Measurements from ENCODE around the gene OR2F1. TPM values are rescaled to one million over a fixed set of nuclear protein-coding genes. Genes with fewer than 3 reads are reported as not detected.
A peak's percentile ranks its signal among the peaks of the same experiment; 100 is the strongest.

Gene OR2F1
- total RNA-seq (2014; rRNA removed) (not detected in 2 replicates), Bru-seq, nascent RNA (not detected), BruChase-seq, experiment 1, labeled RNA remaining after a 6-hour chase (not detected), BruChase-seq, experiment 2, labeled RNA remaining after a 2-hour chase (percentile 7 among the genes with signal in this experiment)
- long read RNA-seq = 0 reads

DNA sequence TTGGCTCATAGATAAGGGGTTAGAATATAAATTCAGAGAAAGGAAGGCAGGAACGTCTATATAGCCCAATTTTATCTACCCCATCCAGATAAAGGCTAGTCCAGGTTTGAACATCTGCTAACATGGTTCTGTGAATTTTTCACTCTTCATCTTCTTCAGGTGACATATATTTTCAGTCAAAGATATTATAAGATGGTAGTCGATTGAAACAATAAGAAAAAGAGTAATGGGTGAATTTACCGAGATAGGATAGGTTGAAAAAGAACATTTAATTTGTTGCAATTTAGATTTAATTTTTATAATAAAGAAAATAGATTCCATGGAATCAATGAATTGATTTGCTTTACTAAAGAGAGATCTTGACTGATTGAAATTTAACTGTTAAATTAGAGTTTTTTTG is at the start of gene OR2F1:
Gene OR2F1 (plus strand): TSS at position 301 of the 400 bp plus-strand sequence. CDS start 5,127 bp downstream, outside the sequence.
- Histone ChIP-seq H3K9me3 (ENCODE audit: low read length) (no peaks in the 10 kb centered on the region), H3K4me1 (ENCODE audit: insufficient read depth, low read length) (no peaks in the 10 kb centered on the region), H3K36me3 (ENCODE audit: low read depth, low read length) (no peaks in the 10 kb centered on the region), H2AFZ (ENCODE audit: low read length) (no peak within 1 kb of the TSS), H3K9me2 (replicated peaks; ENCODE audit: low read length) (no peaks in the 10 kb centered on the region), H3K27me3 (ENCODE audit: low read length) (peaks cover 12% of the 10 kb centered on the region), H3K9ac (ENCODE audit: low read length) (no peak within 1 kb of the TSS), H3K4me2 (ENCODE audit: low read length) (no peak within 1 kb of the TSS), H4K20me1 (ENCODE audit: low read length) (no peaks in the 10 kb centered on the region), H3K27ac (ENCODE audit: low read length) (no peak within 1 kb of the TSS), H3K79me2 (ENCODE audit: low read length) (no peaks in the 10 kb centered on the region), H3K4me3 (ENCODE audit: low read length) (no peak within 1 kb of the TSS), H3F3A (ENCODE audit: low read length, unreplicated experiment) (no peaks in the 10 kb centered on the region)
- ATAC-seq (no peak), DNase-seq (no peak)
- CTCF ChIA-PET = no interaction called here
- intact Hi-C loops (cut with micrococcal nuclease) = no loop called here
- no TSS peak for BruUV-seq (replicated peaks)
- TF ChIP-seq CTCF (conservative IDR thresholded peaks at IDR 0.05; ENCODE audit: low read depth, low read length) (no peak), EZH2phosphoT487 (IDR thresholded peaks at IDR 0.05; ENCODE audit: borderline replicate concordance, low read length) (no peak)
- POLR2A ChIA-PET (ENCODE audit: unreplicated experiment) = no interaction called here

DNA sequence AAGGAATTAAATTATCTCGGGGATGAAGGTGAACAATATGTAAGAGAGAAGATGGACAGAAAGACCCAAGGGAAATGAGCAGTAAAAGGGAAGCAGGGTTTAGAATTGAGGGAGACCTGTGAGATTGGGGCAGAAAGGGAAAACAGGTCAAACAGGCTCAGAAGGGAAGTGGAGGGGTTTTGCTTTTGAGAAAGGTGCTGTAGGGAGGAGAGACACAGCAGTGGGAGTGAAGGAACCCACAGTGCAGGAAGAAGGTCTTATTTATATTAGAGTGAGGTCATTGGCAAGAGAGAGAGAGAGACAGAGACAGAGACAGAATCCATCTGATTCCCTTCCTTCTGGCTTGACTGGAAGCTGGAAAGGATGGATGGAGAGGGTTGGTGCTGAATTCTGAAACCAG is 49.1 kb upstream of the OR2F1 start:
- Histone ChIP-seq H3K27ac (ENCODE audit: low read length) (no peak overlapping the region), H3K27me3 (ENCODE audit: low read length) (no peaks in the 10 kb centered on the region), H3F3A (ENCODE audit: low read length, unreplicated experiment) (no peaks in the 10 kb centered on the region), H4K20me1 (ENCODE audit: low read length) (no peaks in the 10 kb centered on the region), H3K79me2 (ENCODE audit: low read length) (peaks cover 7% of the 10 kb centered on the region), H3K36me3 (ENCODE audit: low read depth, low read length) (no peaks in the 10 kb centered on the region), H3K4me3 (ENCODE audit: low read length) (no peak overlapping the region), H3K4me2 (ENCODE audit: low read length) (no peak overlapping the region), H3K9ac (ENCODE audit: low read length) (no peak overlapping the region), H3K4me1 (ENCODE audit: insufficient read depth, low read length) (peaks cover 6% of the 10 kb centered on the region), H2AFZ (ENCODE audit: low read length) (no peak overlapping the region), H3K9me2 (replicated peaks; ENCODE audit: low read length) (no peaks in the 10 kb centered on the region), H3K9me3 (ENCODE audit: low read length) (no peaks in the 10 kb centered on the region)
- peak; percentile 18 for DNase-seq
- no TSS peak for BruUV-seq (replicated peaks)
- ChIA-PET POLR2A (ENCODE audit: unreplicated experiment) (no interaction called here), CTCF (interaction anchor here (0.6 kb wide), 1 partner anchor 290 kb away, joined by 3 read pairs; no protein-coding TSS in a partner anchor)
- no peak for TF ChIP-seq CTCF (conservative IDR thresholded peaks at IDR 0.05; ENCODE audit: low read depth, low read length)
- no peak for TF ChIP-seq EZH2 (IDR thresholded peaks at IDR 0.05; ENCODE audit: low read length, unreplicated experiment)
- TF ChIP-seq EZH2phosphoT487 (IDR thresholded peaks at IDR 0.05; ENCODE audit: borderline replicate concordance, low read length) = no peak
- intact Hi-C loops (cut with micrococcal nuclease) = no loop called here
- ATAC-seq = no peak

DNA sequence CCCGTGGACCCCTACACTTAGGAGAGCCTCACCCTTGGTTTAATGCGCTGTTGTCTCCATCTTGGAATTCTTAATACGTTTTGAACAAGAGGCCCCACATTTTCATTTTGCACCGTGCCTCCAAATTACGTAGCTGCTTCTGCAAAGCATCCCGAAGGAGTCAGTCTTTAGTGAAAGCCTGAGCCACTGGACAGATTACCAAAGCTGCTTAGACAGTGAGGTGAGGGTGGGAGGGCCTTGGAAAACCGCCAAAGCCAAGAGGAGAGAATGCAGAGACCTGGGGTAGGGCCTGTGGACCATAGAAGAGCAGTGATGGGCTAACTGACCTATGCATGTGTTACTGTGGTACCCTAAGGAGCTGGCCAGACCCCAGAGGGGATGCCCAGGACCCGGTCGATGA is 48.5 kb upstream of the OR2F1 start:
- Histone ChIP-seq H3K9me3 (ENCODE audit: low read length) (no peaks in the 10 kb centered on the region), H3K27me3 (ENCODE audit: low read length) (no peaks in the 10 kb centered on the region), H3K36me3 (ENCODE audit: low read depth, low read length) (no peaks in the 10 kb centered on the region), H3F3A (ENCODE audit: low read length, unreplicated experiment) (no peaks in the 10 kb centered on the region), H4K20me1 (ENCODE audit: low read length) (no peaks in the 10 kb centered on the region), H2AFZ (ENCODE audit: low read length) (no peak overlapping the region), H3K4me1 (ENCODE audit: insufficient read depth, low read length) (no peaks in the 10 kb centered on the region), H3K4me3 (ENCODE audit: low read length) (no peak overlapping the region), H3K9ac (ENCODE audit: low read length) (no peak overlapping the region), H3K9me2 (replicated peaks; ENCODE audit: low read length) (no peaks in the 10 kb centered on the region), H3K79me2 (ENCODE audit: low read length) (peaks cover under 1% of the 10 kb centered on the region), H3K27ac (ENCODE audit: low read length) (no peak overlapping the region), H3K4me2 (ENCODE audit: low read length) (no peak overlapping the region)
- intact Hi-C loops (cut with micrococcal nuclease) = no loop called here
- BruUV-seq (replicated peaks) = no TSS peak
- DNase-seq (no peak), ATAC-seq (no peak)
- TF ChIP-seq EZH2 (IDR thresholded peaks at IDR 0.05; ENCODE audit: low read length, unreplicated experiment) (no peak), EZH2phosphoT487 (IDR thresholded peaks at IDR 0.05; ENCODE audit: borderline replicate concordance, low read length) (no peak), CTCF (conservative IDR thresholded peaks at IDR 0.05; ENCODE audit: low read depth, low read length) (no peak)
- ChIA-PET CTCF (no interaction called here), POLR2A (ENCODE audit: unreplicated experiment) (no interaction called here)

All from PC-3 (cell line).